Measurements from ENCODE around the gene PPP2R1B.

Gene PPP2R1B

GRCh38 chr11:111795334-111795985 is 29.3 kb upstream of the PPP2R1B start:
- no peaks in the 10 kb centered on the region for H3K9me2 ChIP-seq (replicated peaks; ENCODE audit: insufficient read depth, low read length)
- H3K36me3 ChIP-seq (ENCODE audit: low read length): no peaks in the 10 kb centered on the region
- no peak for TF ChIP-seq EZH2phosphoT487 (conservative IDR thresholded peaks at IDR 0.05; ENCODE audit: low read length)
- TF ChIP-seq, protein P1, sequence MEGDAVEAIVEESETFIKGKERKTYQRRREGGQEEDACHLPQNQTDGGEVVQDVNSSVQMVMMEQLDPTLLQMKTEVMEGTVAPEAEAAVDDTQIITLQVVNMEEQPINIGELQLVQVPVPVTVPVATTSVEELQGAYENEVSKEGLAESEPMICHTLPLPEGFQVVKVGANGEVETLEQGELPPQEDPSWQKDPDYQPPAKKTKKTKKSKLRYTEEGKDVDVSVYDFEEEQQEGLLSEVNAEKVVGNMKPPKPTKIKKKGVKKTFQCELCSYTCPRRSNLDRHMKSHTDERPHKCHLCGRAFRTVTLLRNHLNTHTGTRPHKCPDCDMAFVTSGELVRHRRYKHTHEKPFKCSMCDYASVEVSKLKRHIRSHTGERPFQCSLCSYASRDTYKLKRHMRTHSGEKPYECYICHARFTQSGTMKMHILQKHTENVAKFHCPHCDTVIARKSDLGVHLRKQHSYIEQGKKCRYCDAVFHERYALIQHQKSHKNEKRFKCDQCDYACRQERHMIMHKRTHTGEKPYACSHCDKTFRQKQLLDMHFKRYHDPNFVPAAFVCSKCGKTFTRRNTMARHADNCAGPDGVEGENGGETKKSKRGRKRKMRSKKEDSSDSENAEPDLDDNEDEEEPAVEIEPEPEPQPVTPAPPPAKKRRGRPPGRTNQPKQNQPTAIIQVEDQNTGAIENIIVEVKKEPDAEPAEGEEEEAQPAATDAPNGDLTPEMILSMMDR (IDR thresholded peaks at IDR 0.05; ENCODE audit: insufficient read depth, low read length, poor library complexity, severe bottlenecking): no peak
- H3K79me2 ChIP-seq (ENCODE audit: insufficient read depth, low read length): no peaks in the 10 kb centered on the region
- no peak overlapping the region for H2AFZ ChIP-seq (ENCODE audit: low read depth, low read length, severe bottlenecking)
- H3F3A ChIP-seq (ENCODE audit: insufficient read depth): no peaks in the 10 kb centered on the region
- H3K4me3 ChIP-seq (ENCODE audit: insufficient read depth, low read length, poor library complexity, severe bottlenecking): no peak overlapping the region
- no peak overlapping the region for H3K4me2 ChIP-seq (ENCODE audit: low read depth, low read length, poor library complexity, severe bottlenecking)
- H3K9me3 ChIP-seq (ENCODE audit: insufficient read depth, low read length): no peaks in the 10 kb centered on the region; the same call in 1 of the 2 replicates
- no peak overlapping the region for H3K27ac ChIP-seq (ENCODE audit: low read depth, low read length)
- no peak overlapping the region for H3K9ac ChIP-seq (ENCODE audit: low read length)
- no peaks in the 10 kb centered on the region for H4K20me1 ChIP-seq (ENCODE audit: low read depth, low read length)
- no peaks in the 10 kb centered on the region for H3K27me3 ChIP-seq (ENCODE audit: low read length)

- no peaks in the 10 kb centered on the region for H3K79me2 ChIP-seq (ENCODE audit: insufficient read depth, low read length)
- no peak overlapping the region for H3K4me2 ChIP-seq (ENCODE audit: low read depth, low read length, poor library complexity, severe bottlenecking)
- H3F3A ChIP-seq (ENCODE audit: insufficient read depth): no peaks in the 10 kb centered on the region
- H3K9me3 ChIP-seq (ENCODE audit: insufficient read depth, low read length): no peaks in the 10 kb centered on the region; the same call in 1 of the 2 replicates
- H3K9me2 ChIP-seq (replicated peaks; ENCODE audit: insufficient read depth, low read length): no peaks in the 10 kb centered on the region
- H3K4me3 ChIP-seq (ENCODE audit: insufficient read depth, low read length, poor library complexity, severe bottlenecking): no peak overlapping the region
- H4K20me1 ChIP-seq (ENCODE audit: low read depth, low read length): no peaks in the 10 kb centered on the region
- H2AFZ ChIP-seq (ENCODE audit: low read depth, low read length, severe bottlenecking): no peak overlapping the region
- H3K27ac ChIP-seq (ENCODE audit: low read depth, low read length): no peak overlapping the region
- H3K36me3 ChIP-seq (ENCODE audit: low read length): no peaks in the 10 kb centered on the region
- H3K9ac ChIP-seq (ENCODE audit: low read length): no peak overlapping the region
- no peaks in the 10 kb centered on the region for H3K27me3 ChIP-seq (ENCODE audit: low read length)
- no peak for TF ChIP-seq EZH2phosphoT487 (conservative IDR thresholded peaks at IDR 0.05; ENCODE audit: low read length)
- TF ChIP-seq, protein P1 (IDR thresholded peaks at IDR 0.05; ENCODE audit: insufficient read depth, low read length, poor library complexity, severe bottlenecking): no peak
These were observed 27.7 kb upstream of the PPP2R1B start for GRCh38 chr11:111793863-111794262.

GRCh38 chr11:111792955-111793500 is 26.8 kb upstream of the PPP2R1B start:
- H3K9ac ChIP-seq (ENCODE audit: low read length): no peak overlapping the region

More at GRCh38 chr11:111792955-111793500, 26.8 kb upstream of the PPP2R1B start:
- H3K36me3 ChIP-seq (ENCODE audit: low read length): no peaks in the 10 kb centered on the region
- H3K9me3 ChIP-seq (ENCODE audit: insufficient read depth, low read length): no peaks in the 10 kb centered on the region; the same call in 1 of the 2 replicates
- H4K20me1 ChIP-seq (ENCODE audit: low read depth, low read length): no peaks in the 10 kb centered on the region
- H3K4me2 ChIP-seq (ENCODE audit: low read depth, low read length, poor library complexity, severe bottlenecking): no peak overlapping the region
- H3K27ac ChIP-seq (ENCODE audit: low read depth, low read length): no peak overlapping the region
- no peaks in the 10 kb centered on the region for H3K27me3 ChIP-seq (ENCODE audit: low read length)
- H3F3A ChIP-seq (ENCODE audit: insufficient read depth): no peaks in the 10 kb centered on the region
- H3K9me2 ChIP-seq (replicated peaks; ENCODE audit: insufficient read depth, low read length): no peaks in the 10 kb centered on the region
- H3K4me3 ChIP-seq (ENCODE audit: insufficient read depth, low read length, poor library complexity, severe bottlenecking): no peak overlapping the region
- TF ChIP-seq EZH2phosphoT487 (conservative IDR thresholded peaks at IDR 0.05; ENCODE audit: low read length): no peak
- TF ChIP-seq, protein P1 (IDR thresholded peaks at IDR 0.05; ENCODE audit: insufficient read depth, low read length, poor library complexity, severe bottlenecking): no peak
- H3K79me2 ChIP-seq (ENCODE audit: insufficient read depth, low read length): no peaks in the 10 kb centered on the region
- no peak overlapping the region for H2AFZ ChIP-seq (ENCODE audit: low read depth, low read length, severe bottlenecking)

Data from SU-DHL-6 (cell line).